AG20443 (cell line): ENCODE results near the gene VWA3A.
"Not testable (repeated sequence)": the region's sequence is repeated elsewhere in the genome, so short reads cannot be mapped to it uniquely, and the experiment has no call there.

Source experiments
- DNase-seq: peaks from one replicate; pipeline ENCODE4 v3.0.0; 2012; ENCODE audit warnings: low spot score, mixed read lengths

Gene VWA3A

GRCh38 chr16:22183901-22184614 is 91.7 kb downstream of the VWA3A start:
- no peak for DNase-seq

GRCh38 chr16:22184615-22184968 is 92.3 kb downstream of the VWA3A start:
- no peak for DNase-seq

GRCh38 chr16:22186517-22186916 is 94.2 kb downstream of the VWA3A start:
- no peak for DNase-seq

GRCh38 chr16:22188267-22188594 is 95.9 kb downstream of the VWA3A start:
- DNase-seq: no peak

- peak; percentile 72 for DNase-seq
These were observed 96.5 kb downstream of the VWA3A start for GRCh38 chr16:22188595-22189442.

GRCh38 chr16:22189473-22190080 is 97.2 kb downstream of the VWA3A start:
- DNase-seq: peak; percentile 12

- peak; percentile 97 for DNase-seq
These were observed 97.9 kb downstream of the VWA3A start for GRCh38 chr16:22190081-22190775.

GRCh38 chr16:22190776-22191531 is 98.6 kb downstream of the VWA3A start:
- peak; percentile 89 for DNase-seq

GRCh38 chr16:22191532-22192260 is 99.4 kb downstream of the VWA3A start:
- DNase-seq: no peak

GRCh38 chr16:22192261-22193062 is 100.1 kb downstream of the VWA3A start:
- peak; percentile 82 for DNase-seq

GRCh38 chr16:22193063-22193411 is 100.7 kb downstream of the VWA3A start:
- no peak for DNase-seq

GRCh38 chr16:22194707-22195444 is 102.5 kb downstream of the VWA3A start:
- no peak for DNase-seq

- DNase-seq: no peak
These were observed 103.0 kb downstream of the VWA3A start for GRCh38 chr16:22195445-22195694.

GRCh38 chr16:22195695-22196558 is 103.6 kb downstream of the VWA3A start:
- peak; percentile 85 for DNase-seq

- not testable (repeated sequence) for DNase-seq
These were observed 104.3 kb downstream of the VWA3A start for GRCh38 chr16:22196559-22197168.

- DNase-seq: no peak
These were observed 106.4 kb downstream of the VWA3A start for GRCh38 chr16:22198547-22199293.

- no peak for DNase-seq
These were observed 109.9 kb downstream of the VWA3A start for GRCh38 chr16:22202261-22202637.

- no peak for DNase-seq
These were observed 110.8 kb downstream of the VWA3A start for GRCh38 chr16:22203091-22203490.
